Small intestine (tissue), 7 donors: ENCODE data around the gene TLE5. TPM values are rescaled to one million over a fixed set of nuclear protein-coding genes. Genes with fewer than 3 reads are reported as not detected.

ENCODE experiments used
- DNase-seq, 2 donors: peaks; one replicate each; pipeline versions ENCODE4 v3.0.0 to v3.0.0-alpha.2; 2013
- FAIRE-seq: peaks from 2 replicates; lab custom pipeline; 2012; peaks lifted over from hg19 to GRCh38; lab: Jason Lieb, UNC
- H3K27ac ChIP-seq, 3 donors: one replicate each; pipeline ENCODE4 v1.5.1; 2013; ENCODE audit warnings: low read length in 2 of 3, mild to moderate bottlenecking in 2 of 3, control low read depth in 1 of 3, inconsistent platforms in 1 of 3, low read depth in 1 of 3, moderate library complexity in 1 of 3
- H3K27me3 ChIP-seq, 3 donors: one replicate each; pipeline ENCODE4 v1.6.1; 2013; ENCODE audit warnings: low read length in 3 of 3, inconsistent platforms in 1 of 3; ENCODE audit not compliant: control insufficient read depth in 3 of 3, insufficient read depth in 3 of 3
- H3K36me3 ChIP-seq, 3 donors: one replicate each; pipeline ENCODE4 v1.6.1; 2013; ENCODE audit warnings: low read length in 3 of 3, inconsistent platforms in 1 of 3, low read depth in 1 of 3, mild to moderate bottlenecking in 1 of 3, moderate library complexity in 1 of 3; ENCODE audit not compliant: control insufficient read depth in 3 of 3, insufficient read depth in 2 of 3
- H3K4me1 ChIP-seq, 3 donors: one replicate each; pipeline ENCODE4 v1.6.1; 2013; ENCODE audit warnings: low read length in 2 of 3, inconsistent platforms in 1 of 3, low read depth in 1 of 3, mild to moderate bottlenecking in 1 of 3, moderate library complexity in 1 of 3; ENCODE audit not compliant: control insufficient read depth in 3 of 3, insufficient read depth in 2 of 3
- H3K4me3 ChIP-seq, 3 donors: one replicate each; pipeline ENCODE4 v1.5.1; 2013; ENCODE audit warnings: low read length in 3 of 3, control low read depth in 1 of 3, inconsistent platforms in 1 of 3, low read depth in 1 of 3, mild to moderate bottlenecking in 1 of 3, moderate library complexity in 1 of 3
- H3K9me3 ChIP-seq, 2 donors: one replicate each; pipeline ENCODE4 v1.6.1; 2013; ENCODE audit warnings: low read depth in 1 of 2, low read length in 1 of 2; ENCODE audit not compliant: control insufficient read depth in 2 of 2, insufficient read depth in 1 of 2
- whole genome bisulfite sequencing, 3 donors: extraction: QIAGEN DNeasy Blood & Tissue Kit; methylation state at CpG; one replicate each; pipeline ENCODE4 v1.1.7; 2013; 5-methylcytosine and 5-hydroxymethylcytosine counted together
- polyA plus RNA-seq, 4 donors: library from polyadenylated mRNA; stranded (reverse) in 3 of 4; unstranded in 1 of 4; fragments of 200-250 nt in 3 of 4; fragments of 120-200 nt in 1 of 4; gene quantifications; one replicate each; pipeline versions ENCODE4 v1.2.1 to v1.2.3, GENCODE V29; 2013
- donor health status: healthy with polysubstance abuse.
- donor health status: control.
- donor health status: control.
- donor health status: Bipolar disorder and iron deficiency.
- donor health status: healthy.

TLE5 gene
- polyA plus RNA-seq, 4 donors = 308 to 488 (median 351) TPM

DNA sequence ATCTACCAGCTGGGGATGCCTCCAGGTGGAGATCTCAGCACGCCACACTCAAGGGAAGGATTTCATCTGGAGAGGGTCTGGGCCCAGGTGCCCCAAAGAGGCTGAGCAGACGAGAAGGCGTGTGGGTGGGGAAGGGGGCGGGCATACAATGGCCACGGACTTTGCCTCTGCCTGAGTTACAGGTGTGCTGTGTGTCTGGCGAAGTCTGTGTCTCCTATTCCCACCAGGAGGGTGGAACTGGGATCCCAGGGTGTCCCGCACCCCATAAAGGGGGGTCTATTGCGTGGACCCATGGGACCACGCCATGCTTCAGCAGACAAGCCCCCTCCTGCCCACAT lies 36.8 kb downstream of the TLE5 start:
- Histone ChIP-seq H3K9me3 (no peaks in the 10 kb centered on the region), H3K27me3 (peaks cover 6 to 10% (median 7%) of the 10 kb centered on the region in 3 donors), H3K4me1 (peaks cover 0 to 22% (median 2%) of the 10 kb centered on the region in 3 donors), H3K27ac (peak overlapping the region in 2 of 3 donors; percentile 41 to 82), H3K36me3 (peaks cover 0 to 19% (median 0%) of the 10 kb centered on the region in 3 donors), H3K4me3 (peak overlapping the region in 1 of 3 donors; percentile 57)
- DNase-seq (peak; percentile 47 to 86), FAIRE-seq (no peak)
- 13 to 67% (median 50%) methylated on average over 7 to 9 of the region's 9 CpGs for WGBS, 3 donors

DNA sequence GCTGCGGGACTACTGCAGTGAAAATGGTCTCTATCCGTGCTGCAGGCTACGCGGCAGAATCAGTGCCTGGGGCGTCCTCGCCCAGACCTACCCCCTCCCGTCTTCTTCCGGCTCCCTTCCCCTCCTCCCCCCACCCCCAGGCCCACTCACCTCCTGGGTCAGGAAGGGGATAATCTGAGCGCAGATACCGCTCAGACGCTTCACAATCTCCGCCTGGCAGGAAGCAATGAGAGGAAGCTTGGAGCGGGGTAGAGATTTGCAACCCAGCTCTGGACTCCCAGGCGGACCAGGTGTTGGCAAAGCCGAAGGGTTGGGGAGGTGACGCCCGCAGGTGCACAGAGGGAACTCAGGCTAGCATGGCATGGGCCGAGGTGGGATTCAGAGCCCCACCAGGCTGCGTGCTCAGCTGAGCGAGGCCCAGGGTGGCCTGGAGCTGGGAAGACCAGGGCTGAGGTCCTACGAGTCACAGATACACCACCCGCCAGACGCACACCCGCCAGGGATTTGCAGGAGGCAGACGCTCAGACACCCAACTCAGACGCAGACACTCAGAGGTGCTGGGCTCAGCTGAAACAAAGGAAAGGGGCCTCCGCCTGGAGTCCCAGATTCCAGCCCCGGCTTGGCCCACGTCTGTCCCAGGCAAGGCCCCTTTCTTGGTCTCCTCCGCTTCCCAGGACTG lies 37.3 kb downstream of the TLE5 start:
- no peaks in the 10 kb centered on the region for H3K9me3 ChIP-seq
- FAIRE-seq (no peak), DNase-seq (peak in 1 of 2 donors; percentile 46)
- WGBS, 3 donors = 13 to 45% (median 30%) methylated on average over 30 of the region's 30 CpGs
- peaks cover 0 to 22% (median 2%) of the 10 kb centered on the region in 3 donors for H3K4me1 ChIP-seq
- peaks cover 4 to 7% (median 6%) of the 10 kb centered on the region in 3 donors for H3K27me3 ChIP-seq
- H3K36me3 ChIP-seq = peaks cover 0 to 24% (median 0%) of the 10 kb centered on the region in 3 donors
- peak overlapping the region in 1 of 3 donors; percentile 57 for H3K4me3 ChIP-seq
- peak overlapping the region in 2 of 3 donors; percentile 41 to 82 for H3K27ac ChIP-seq

DNA sequence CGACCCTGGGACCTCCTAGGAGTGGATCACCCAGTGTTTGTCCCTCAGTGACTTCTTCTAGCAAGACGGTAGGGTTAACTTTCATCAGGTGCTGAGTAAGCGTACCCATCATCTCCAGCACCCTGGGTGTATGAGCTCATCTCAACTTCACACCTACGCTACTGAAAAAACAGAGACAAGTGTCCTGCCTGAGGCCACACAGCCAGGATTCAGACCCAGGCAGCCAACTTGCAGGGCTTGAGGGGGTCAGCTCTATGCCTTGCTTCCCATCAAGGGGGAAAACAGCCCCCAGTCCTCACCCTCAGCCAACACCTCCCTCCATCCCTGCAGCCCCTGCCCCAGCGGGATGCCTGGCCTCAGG lies 37.8 kb downstream of the TLE5 start:
- Histone ChIP-seq H3K27me3 (peaks cover 2 to 3% (median 3%) of the 10 kb centered on the region in 3 donors), H3K4me1 (peaks cover 0 to 19% (median 2%) of the 10 kb centered on the region in 3 donors), H3K27ac (peak overlapping the region in 1 of 3 donors; percentile 82), H3K36me3 (peaks cover 0 to 29% (median 0%) of the 10 kb centered on the region in 3 donors), H3K4me3 (peak overlapping the region in 1 of 3 donors; percentile 57), H3K9me3 (no peaks in the 10 kb centered on the region)
- FAIRE-seq = no peak
- WGBS, 3 donors = 14 to 51% (median 36%) methylated on average over 5 of the region's 5 CpGs
- no peak for DNase-seq

- DNase-seq (no peak), FAIRE-seq (no peak)
- peaks cover 0 to 50% (median 0%) of the 10 kb centered on the region in 3 donors for H3K36me3 ChIP-seq
- no peak overlapping the region for H3K27ac ChIP-seq
- H3K4me3 ChIP-seq = no peak overlapping the region
- peaks cover 0 to 3% (median 0%) of the 10 kb centered on the region in 3 donors for H3K4me1 ChIP-seq
- H3K9me3 ChIP-seq = no peaks in the 10 kb centered on the region
- 72 to 77% (median 75%) methylated on average over 18 of the region's 18 CpGs for WGBS, 3 donors
- peaks cover 0 to 2% (median 0%) of the 10 kb centered on the region in 3 donors for H3K27me3 ChIP-seq
Observed at GRCh38 chr19:3020321-3020960, 41.9 kb downstream of the TLE5 start.

DNA sequence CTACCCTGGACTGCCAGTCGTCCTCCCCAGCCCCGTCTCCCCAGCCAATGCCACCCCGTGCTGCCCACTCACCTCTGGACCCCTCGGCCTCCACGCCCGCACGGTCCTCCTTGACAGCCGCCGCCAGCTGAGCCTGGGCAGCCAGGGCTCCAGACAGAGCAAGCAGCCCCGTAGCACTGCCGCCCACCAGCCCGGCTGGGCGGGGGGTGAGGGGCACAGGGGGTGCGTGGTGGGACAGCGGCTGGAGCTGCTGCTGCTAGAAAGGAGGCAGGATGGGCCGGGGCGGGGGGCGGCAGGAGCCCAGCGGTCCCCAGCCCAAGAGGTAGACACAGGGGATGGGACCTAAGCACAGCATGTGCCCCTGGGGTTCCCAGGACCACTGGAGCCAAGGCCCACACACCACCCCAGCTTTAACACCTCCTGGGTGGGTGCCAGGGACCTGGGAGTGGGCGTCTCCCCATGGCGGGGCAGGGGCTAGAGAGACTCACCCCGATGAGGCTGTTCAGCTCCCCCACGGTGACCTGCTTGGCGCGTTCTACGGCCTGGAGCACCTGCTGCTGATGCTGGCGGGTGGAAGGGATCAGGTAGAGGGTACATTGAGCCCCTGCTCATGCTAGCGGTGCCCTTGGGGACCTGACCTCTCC lies 43.0 kb downstream of the TLE5 start:
- FAIRE-seq (no peak), DNase-seq (no peak)
- H3K9me3 ChIP-seq = no peaks in the 10 kb centered on the region
- H3K27me3 ChIP-seq = no peaks in the 10 kb centered on the region
- H3K36me3 ChIP-seq = peaks cover 0 to 57% (median 0%) of the 10 kb centered on the region in 3 donors
- peaks cover 0 to 3% (median 0%) of the 10 kb centered on the region in 3 donors for H3K4me1 ChIP-seq
- H3K4me3 ChIP-seq = no peak overlapping the region
- 88 to 93% (median 88%) methylated on average over 26 to 28 of the region's 28 CpGs for WGBS, 3 donors
- no peak overlapping the region for H3K27ac ChIP-seq

- Histone ChIP-seq H3K27me3 (no peaks in the 10 kb centered on the region), H3K36me3 (peaks cover 0 to 67% (median 0%) of the 10 kb centered on the region in 3 donors), H3K4me1 (no peaks in the 10 kb centered on the region), H3K27ac (no peak overlapping the region), H3K4me3 (no peak overlapping the region), H3K9me3 (no peaks in the 10 kb centered on the region)
- FAIRE-seq (no peak), DNase-seq (no peak)
- 85 to 86% (median 85%) methylated on average over 7 of the region's 7 CpGs for WGBS, 3 donors
Observed at GRCh38 chr19:3017923-3018322, 44.4 kb downstream of the TLE5 start.

DNA sequence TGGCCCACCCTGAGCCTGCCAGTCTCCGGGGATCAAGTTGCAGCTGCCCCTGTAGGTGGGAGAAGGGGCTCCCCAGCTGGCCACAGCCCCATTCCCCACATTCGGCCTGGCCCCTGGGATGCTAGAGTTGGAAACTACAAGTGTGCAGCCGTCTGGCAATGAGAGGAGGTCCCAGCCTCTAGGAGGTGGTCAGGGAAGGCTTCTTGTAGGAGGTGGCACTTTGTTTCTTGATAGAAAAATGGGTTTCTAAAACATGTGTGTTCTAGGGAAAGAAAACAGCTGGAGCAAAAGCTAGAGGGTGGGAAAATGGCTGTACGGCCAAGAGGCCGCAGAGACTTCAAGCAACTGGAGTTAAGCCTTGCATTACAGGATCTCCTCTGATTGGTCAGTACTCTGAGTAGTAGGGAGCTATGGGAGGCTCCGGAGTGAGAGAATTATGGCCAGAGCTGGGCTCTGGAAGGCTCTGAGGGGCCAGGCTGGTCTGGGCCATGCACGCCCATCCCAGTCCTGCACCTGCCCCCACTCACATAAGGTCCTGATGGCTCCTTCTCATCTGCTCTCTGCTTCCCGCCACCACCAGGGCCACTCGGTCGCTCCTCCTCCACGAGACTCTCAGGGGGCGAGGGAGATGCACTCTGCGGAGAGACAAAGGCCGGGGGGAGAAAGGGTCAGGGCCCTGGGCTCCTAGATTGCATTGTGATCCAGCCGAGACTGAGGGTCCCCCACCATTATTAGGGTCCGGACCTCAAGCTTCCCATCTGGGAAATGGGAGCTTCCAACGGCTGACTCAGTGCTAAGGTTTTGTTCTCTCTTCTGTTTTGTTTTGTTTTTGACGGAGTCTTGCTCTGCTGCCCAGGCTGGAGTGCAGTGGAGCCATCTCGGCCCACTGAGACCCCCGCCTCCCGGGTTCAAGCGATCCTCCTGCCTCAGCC lies 46.9 kb downstream of the TLE5 start:
- Histone ChIP-seq H3K27ac (no peak overlapping the region), H3K4me1 (no peaks in the 10 kb centered on the region), H3K9me3 (no peaks in the 10 kb centered on the region), H3K27me3 (no peaks in the 10 kb centered on the region), H3K36me3 (peaks cover 0 to 81% (median 0%) of the 10 kb centered on the region in 3 donors), H3K4me3 (no peak overlapping the region)
- WGBS, 3 donors = 88 to 93% (median 90%) methylated on average over 22 of the region's 22 CpGs
- no peak for DNase-seq
- FAIRE-seq = no peak
